Activated CD4-positive, CD25-positive, alpha-beta regulatory T cell treated with anti-CD3 and anti-CD28 coated beads, Interleukin-2, amount 50 U/mL, for 24 hours (primary cell): ENCODE results near the gene PAX7.
"Not testable (repeated sequence)": the region's sequence is repeated elsewhere in the genome, so short reads cannot be mapped to it uniquely, and the experiment has no call there.

Experiments
- ATAC-seq, 2 donors: fragments of 150-1000 bp; cut with Tn5 transposase; one replicate each; pipeline ENCODE4 v1.10.0; 2021; ENCODE audit warnings: mild to moderate bottlenecking in 1 of 2, moderate library complexity in 1 of 2

Gene PAX7

GRCh38 chr1:18630511-18631495 lies at the start of gene PAX7:
TSS of gene PAX7 (plus strand) at chr1:18630846. CDS start at chr1:18631604, 758 bp downstream.
- ATAC-seq, result no peak

- ATAC-seq, result no peak
Measured at GRCh38 chr1:18581420-18581880, 49.2 kb upstream of the PAX7 start.

- no peak for ATAC-seq
Measured at GRCh38 chr1:18582890-18583289, 47.8 kb upstream of the PAX7 start.

GRCh38 chr1:18583326-18583941 lies 47.2 kb upstream of the PAX7 start:
- ATAC-seq, result no peak

GRCh38 chr1:18586016-18586415 lies 44.6 kb upstream of the PAX7 start:
- not testable (repeated sequence) for ATAC-seq

GRCh38 chr1:18588093-18588492 lies 42.6 kb upstream of the PAX7 start:
- no peak for ATAC-seq

- no peak for ATAC-seq
Measured at GRCh38 chr1:18592368-18592767, 38.3 kb upstream of the PAX7 start.

GRCh38 chr1:18597160-18598042 lies 33.2 kb upstream of the PAX7 start:
- peak in 1 of 2 donors; percentile 38 for ATAC-seq

- no peak for ATAC-seq
Measured at GRCh38 chr1:18599086-18599485, 31.6 kb upstream of the PAX7 start.

GRCh38 chr1:18599704-18600103 lies 30.9 kb upstream of the PAX7 start:
- ATAC-seq, result no peak

- ATAC-seq, result no peak
Measured at GRCh38 chr1:18602533-18603211, 28.0 kb upstream of the PAX7 start.

GRCh38 chr1:18603212-18603852 lies 27.3 kb upstream of the PAX7 start:
- no peak for ATAC-seq

GRCh38 chr1:18606443-18607288 lies 24.0 kb upstream of the PAX7 start:
- ATAC-seq, result no peak

- no peak for ATAC-seq
Measured at GRCh38 chr1:18607289-18607760, 23.3 kb upstream of the PAX7 start.

- no peak for ATAC-seq
Measured at GRCh38 chr1:18608534-18608933, 22.1 kb upstream of the PAX7 start.

GRCh38 chr1:18611311-18611710 lies 19.3 kb upstream of the PAX7 start:
- no peak for ATAC-seq

- no peak for ATAC-seq
Measured at GRCh38 chr1:18612073-18612472, 18.6 kb upstream of the PAX7 start.

- no peak for ATAC-seq
Measured at GRCh38 chr1:18614069-18614735, 16.4 kb upstream of the PAX7 start.

GRCh38 chr1:18618546-18619466 lies 11.8 kb upstream of the PAX7 start:
- ATAC-seq, result peak; percentile 58 to 78
